IMR-90 (cell line): Measurements from ENCODE around the gene MAP2K6. TPM values are rescaled to one million over a fixed set of nuclear protein-coding genes. Genes with fewer than 3 reads are reported as not detected.

Experiments
- ATAC-seq: fragments of 200-7000 bp; cut with Tn5 transposase; 2 replicates; pipeline ENCODE4 v1.9.1; 2020; ENCODE audit warnings: low read depth, mild to moderate bottlenecking, moderate library complexity
- BruUV-seq: library from RNA; stranded (reverse); fragments of 400-500 nt; replicated peaks from 2 replicates; lab custom pipeline; 2021; lab: Mats Ljungman, UMichigan
- CTCF ChIA-PET: fragments of 300-600 bp; formaldehyde crosslinking; extraction: SDS; loops from one replicate; lab custom pipeline; 2021; ENCODE audit warnings: antibody characterized with exemption; lab: Yijun Ruan, JAX
- POLR2A ChIA-PET: fragments of 300-600 bp; sonication (Branson Sonifier 250); formaldehyde crosslinking; loops from one replicate; lab custom pipeline; 2022; ENCODE audit warnings: antibody characterized with exemption; ENCODE audit not compliant: unreplicated experiment; lab: Charles Lee
- DNase-seq: peaks from one replicate; pipeline ENCODE4 v3.0.0; 2013
- H2AFZ ChIP-seq: replicated peaks from 2 replicates; pipeline ENCODE3; 2013; ENCODE audit warnings: low read length, mild to moderate bottlenecking; ENCODE audit not compliant: poor library complexity
- H2AK5ac ChIP-seq: 2 replicates; pipeline ENCODE4 v1.6.1; 2013; ENCODE audit warnings: low read depth, low read length, inconsistent platforms
- H2AK9ac ChIP-seq: replicated peaks from 2 replicates; pipeline ENCODE3; 2013; ENCODE audit warnings: mild to moderate bottlenecking, low read depth, low read length, moderate library complexity; ENCODE audit not compliant: poor library complexity
- H2BK120ac ChIP-seq: 2 replicates; pipeline ENCODE4 v1.6.1; 2013; ENCODE audit warnings: low read depth, low read length, inconsistent platforms
- H2BK15ac ChIP-seq: 3 replicates; pipeline ENCODE4 v1.6.1; 2013; ENCODE audit warnings: low read depth, low read length, inconsistent platforms
- H2BK20ac ChIP-seq: 2 replicates; pipeline ENCODE4 v1.6.1; 2013; ENCODE audit warnings: low read depth, mild to moderate bottlenecking, inconsistent platforms, low read length, moderate library complexity
- H2BK5ac ChIP-seq: 2 replicates; pipeline ENCODE4 v1.6.1; 2013; ENCODE audit warnings: mild to moderate bottlenecking, low read depth, low read length, inconsistent platforms; ENCODE audit not compliant: poor library complexity, severe bottlenecking
- H3K14ac ChIP-seq: replicated peaks from 2 replicates; pipeline ENCODE4 v1.6.1; 2013; ENCODE audit warnings: low read depth, low read length, inconsistent platforms
- H3K18ac ChIP-seq: 2 replicates; pipeline ENCODE4 v1.6.1; 2013; ENCODE audit warnings: low read depth, low read length, control low read depth
- H3K23ac ChIP-seq: 2 replicates; pipeline ENCODE4 v1.6.1; 2013; ENCODE audit warnings: low read depth, low read length, inconsistent platforms
- H3K27ac ChIP-seq: 2 replicates; pipeline ENCODE4 v1.5.1; 2013; ENCODE audit warnings: mild to moderate bottlenecking, control low read depth, low read length; ENCODE audit not compliant: insufficient read depth
- H3K27me3 ChIP-seq: 2 replicates; pipeline ENCODE4 v1.6.1; 2013; ENCODE audit warnings: low read length; ENCODE audit not compliant: control insufficient read depth, insufficient read depth
- H3K36me3 ChIP-seq: 2 replicates; pipeline ENCODE4 v1.6.1; 2013; ENCODE audit warnings: low read length, mixed read lengths; ENCODE audit not compliant: control insufficient read depth, insufficient read depth
- H3K4ac ChIP-seq: 2 replicates; pipeline ENCODE4 v1.6.1; 2013; ENCODE audit warnings: low read depth, low read length, inconsistent platforms
- H3K4me1 ChIP-seq: 2 replicates; pipeline ENCODE4 v1.6.1; 2013; ENCODE audit warnings: low read length, mixed read lengths; ENCODE audit not compliant: control insufficient read depth, insufficient read depth
- H3K4me2 ChIP-seq: 2 replicates; pipeline ENCODE4 v1.6.1; 2013; ENCODE audit warnings: low read depth, mild to moderate bottlenecking, control low read depth, low read length, moderate library complexity
- H3K4me3 ChIP-seq: 2 replicates; pipeline ENCODE4 v1.5.1; 2013; ENCODE audit warnings: low read depth, mild to moderate bottlenecking, control low read depth, low read length, moderate library complexity; ENCODE audit not compliant: insufficient read depth
- H3K56ac ChIP-seq: 2 replicates; pipeline ENCODE4 v1.6.1; 2013; ENCODE audit warnings: low read length, inconsistent platforms; ENCODE audit not compliant: insufficient read depth; ENCODE audit errors: extremely low read depth
- H3K79me1 ChIP-seq, 2 experiments: 2 replicates each; pipeline ENCODE4 v1.6.1; 2013; ENCODE audit warnings: low read length in 2 of 2, inconsistent platforms in 1 of 2, low read depth in 1 of 2
- H3K9ac ChIP-seq: 2 replicates; pipeline ENCODE4 v1.6.1; 2013; ENCODE audit warnings: low read depth, low read length, control low read depth
- H3K9me1 ChIP-seq: 2 replicates; pipeline ENCODE4 v1.6.1; 2013; ENCODE audit warnings: low read length, inconsistent platforms; ENCODE audit not compliant: insufficient read depth
- H3K9me3 ChIP-seq: 2 replicates; pipeline ENCODE4 v1.6.1; 2013; ENCODE audit warnings: low read length; ENCODE audit not compliant: control insufficient read depth, insufficient read depth
- H4K20me1 ChIP-seq: 2 replicates; pipeline ENCODE4 v1.6.1; 2013; ENCODE audit warnings: low read length, inconsistent platforms; ENCODE audit not compliant: insufficient read depth
- H4K5ac ChIP-seq: 2 replicates; pipeline ENCODE4 v1.6.1; 2013; ENCODE audit warnings: mild to moderate bottlenecking, low read depth, low read length, control low read depth
- H4K8ac ChIP-seq, 2 experiments: 2 replicates each; pipeline ENCODE4 v1.6.1; 2013; ENCODE audit warnings: low read depth in 2 of 2, low read length in 2 of 2, control low read depth in 1 of 2, inconsistent platforms in 1 of 2
- H4K91ac ChIP-seq: 2 replicates; pipeline ENCODE4 v1.6.1; 2013; ENCODE audit warnings: low read depth, low read length, inconsistent platforms; ENCODE audit not compliant: insufficient read depth
- BHLHE40 ChIP-seq: fragments of 150-350 bp; IDR thresholded peaks from 2 replicates; pipeline ENCODE4 v1.6.1; 2016; ENCODE audit warnings: mild to moderate bottlenecking, low read depth, low read length
- CEBPB ChIP-seq: IDR thresholded peaks from 2 replicates; pipeline ENCODE4 v1.6.1; 2012; ENCODE audit warnings: low read depth, low read length, improper control_type of control experiment
- CHD1 ChIP-seq: IDR thresholded peaks from 2 replicates; pipeline ENCODE4 v1.6.1; 2012; ENCODE audit warnings: low read depth, low read length, improper control_type of control experiment
- FOS ChIP-seq: fragments of 150-350 bp; IDR thresholded peaks from 2 replicates; pipeline ENCODE4 v1.6.1; 2016; ENCODE audit warnings: low read depth, low read length
- MAFK ChIP-seq: IDR thresholded peaks from 2 replicates; pipeline ENCODE4 v1.6.1; 2012; ENCODE audit warnings: low read depth, low read length, improper control_type of control experiment
- MAZ ChIP-seq: IDR thresholded peaks from 2 replicates; pipeline ENCODE4 v1.6.1; 2012; ENCODE audit warnings: low read depth, mild to moderate bottlenecking, low read length, improper control_type of control experiment, moderate library complexity, borderline replicate concordance
- MXI1 ChIP-seq: IDR thresholded peaks from 2 replicates; pipeline ENCODE4 v1.6.1; 2012; ENCODE audit warnings: low read depth, mild to moderate bottlenecking, low read length, moderate library complexity, borderline replicate concordance
- NFE2L2 ChIP-seq: fragments of 150-350 bp; IDR thresholded peaks from 2 replicates; pipeline ENCODE4 v1.6.1; 2016; ENCODE audit warnings: low read depth, mild to moderate bottlenecking, low read length
- POLR2A ChIP-seq: IDR thresholded peaks from 2 replicates; pipeline ENCODE4 v1.6.1; 2012; ENCODE audit warnings: mild to moderate bottlenecking, low read depth, low read length
- RAD21 ChIP-seq: IDR thresholded peaks from 2 replicates; pipeline ENCODE4 v1.6.1; 2012; ENCODE audit warnings: low read length, improper control_type of control experiment
- RCOR1 ChIP-seq: IDR thresholded peaks from 2 replicates; pipeline ENCODE4 v1.6.1; 2012; ENCODE audit warnings: mild to moderate bottlenecking, low read length, improper control_type of control experiment; ENCODE audit not compliant: insufficient replicate concordance
- RFX5 ChIP-seq: IDR thresholded peaks from 2 replicates; pipeline ENCODE4 v1.8.0; 2012; ENCODE audit warnings: low read depth, mild to moderate bottlenecking, low read length, moderate library complexity
- SMC3 ChIP-seq: fragments of 150-350 bp; IDR thresholded peaks from 2 replicates; pipeline ENCODE4 v1.6.1; 2016; ENCODE audit warnings: low read depth, mild to moderate bottlenecking, antibody characterized with exemption, low read length, moderate library complexity
- WGBS, 2 experiments: methylation state at CpG; one replicate each; pipeline versions ENCODE4 v1.1.5 to v1.1.7; 2013; ENCODE audit warnings: missing lambda C conversion rate in 2 of 2; ENCODE audit not compliant: insufficient read length in 1 of 2; ENCODE audit errors: extremely low coverage in 2 of 2; 5-methylcytosine and 5-hydroxymethylcytosine counted together
- dilution Hi-C: fragments of 300-500 bp; cut with HindIII; formaldehyde crosslinking; loops from one replicate; pipeline ENCODE4 v1.14.3; 2018; ENCODE audit warnings: low sequenced_read_pairs; ENCODE audit not compliant: unreplicated experiment
- in situ Hi-C: fragments of 300-500 bp; cut with MboI; formaldehyde crosslinking; loops from 3 replicates; pipeline ENCODE4 v1.14.3; 2019; ENCODE audit warnings: low sequenced_read_pairs, inconsistent platforms, mixed read lengths
- intact Hi-C: fragments of 100-400 bp; cut with micrococcal nuclease; formaldehyde crosslinking; loops from 2 replicates; pipeline ENCODE4 v1.10.0; 2022
- polyA plus RNA-seq, 3 experiments: library from polyadenylated mRNA; depleted of rRNA; stranded (reverse); fragments of >200 nt; gene quantifications; 2 replicates each; pipeline ENCODE4 v1.2.3, GENCODE V29; 2012; ENCODE audit warnings: low replicate concordance in 1 of 3
- total RNA-seq: library from RNA; depleted of rRNA; stranded (reverse); fragments of >200 nt; gene quantifications from 2 replicates; pipeline ENCODE4 v1.2.3, GENCODE V29; 2012
- TF ChIP-seq, protein P1 (sequence below): conservative IDR thresholded peaks from 2 replicates; pipeline ENCODE4 v1.5.1; 2012; ENCODE audit warnings: mild to moderate bottlenecking, low read depth, low read length, improper control_type of control experiment
- TF ChIP-seq, protein P2 (sequence below): fragments of 150-350 bp; IDR thresholded peaks from 2 replicates; pipeline ENCODE4 v1.6.1; 2016; ENCODE audit warnings: low read depth, mild to moderate bottlenecking, low read length, moderate library complexity, borderline replicate concordance
- TF ChIP-seq, protein P3 (sequence below): fragments of 150-350 bp; IDR thresholded peaks from 2 replicates; pipeline ENCODE4 v1.6.1; 2017; ENCODE audit warnings: mild to moderate bottlenecking, antibody characterized with exemption, low read length, low read depth

The MAP2K6 gene
- total and polyA plus RNA-seq, 2 of the 4 experiments (the other 2 are of a cell fraction) = 2.4 to 5.7 TPM

DNA sequence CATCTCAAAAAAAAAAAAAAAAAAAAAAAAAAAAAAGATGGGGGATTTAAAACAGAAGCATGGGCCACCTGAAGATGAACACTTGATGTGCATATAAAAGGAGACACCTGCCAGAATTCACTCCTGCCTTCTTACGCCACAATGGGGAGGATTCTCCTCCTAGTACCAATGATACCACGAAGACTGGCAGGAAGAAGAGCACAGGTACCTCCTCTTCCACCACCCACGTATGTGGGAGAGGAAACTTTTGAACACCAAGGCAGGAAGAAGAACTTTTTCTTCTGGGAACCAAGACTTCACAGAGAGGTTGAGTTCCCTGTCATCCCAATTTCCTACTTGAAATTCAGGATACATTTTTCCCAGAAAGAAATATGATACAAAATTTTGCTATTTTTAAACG is 2.7 kb upstream of the MAP2K6 start:
- H3K23ac ChIP-seq = no peak overlapping the region
- H3K36me3 ChIP-seq = no peaks in the 10 kb centered on the region
- no peak overlapping the region for H2BK120ac ChIP-seq
- no peak overlapping the region for H2AK9ac ChIP-seq
- H4K5ac ChIP-seq = no peak overlapping the region
- no peaks in the 10 kb centered on the region for H4K20me1 ChIP-seq
- no peak overlapping the region for H2BK5ac ChIP-seq
- H3K14ac ChIP-seq = no peak overlapping the region
- no peak overlapping the region for H3K4me2 ChIP-seq
- no peak overlapping the region for H2BK20ac ChIP-seq
- ChIA-PET CTCF (no interaction called here), POLR2A (no interaction called here)
- no peaks in the 10 kb centered on the region for H3K4me1 ChIP-seq
- ATAC-seq = no peak
- intact Hi-C loops = no loop called here
- no peaks in the 10 kb centered on the region for H3K9me3 ChIP-seq
- no peak overlapping the region for H2AFZ ChIP-seq
- TF ChIP-seq SMC3 (no peak), CHD1 (no peak), MXI1 (no peak), FOS (no peak), RCOR1 (no peak), RFX5 (no peak), RAD21 (no peak), BHLHE40 (no peak), MAZ (no peak), NFE2L2 (no peak), MAFK (no peak), CEBPB (no peak), POLR2A (no peak)
- TF ChIP-seq, protein P1, sequence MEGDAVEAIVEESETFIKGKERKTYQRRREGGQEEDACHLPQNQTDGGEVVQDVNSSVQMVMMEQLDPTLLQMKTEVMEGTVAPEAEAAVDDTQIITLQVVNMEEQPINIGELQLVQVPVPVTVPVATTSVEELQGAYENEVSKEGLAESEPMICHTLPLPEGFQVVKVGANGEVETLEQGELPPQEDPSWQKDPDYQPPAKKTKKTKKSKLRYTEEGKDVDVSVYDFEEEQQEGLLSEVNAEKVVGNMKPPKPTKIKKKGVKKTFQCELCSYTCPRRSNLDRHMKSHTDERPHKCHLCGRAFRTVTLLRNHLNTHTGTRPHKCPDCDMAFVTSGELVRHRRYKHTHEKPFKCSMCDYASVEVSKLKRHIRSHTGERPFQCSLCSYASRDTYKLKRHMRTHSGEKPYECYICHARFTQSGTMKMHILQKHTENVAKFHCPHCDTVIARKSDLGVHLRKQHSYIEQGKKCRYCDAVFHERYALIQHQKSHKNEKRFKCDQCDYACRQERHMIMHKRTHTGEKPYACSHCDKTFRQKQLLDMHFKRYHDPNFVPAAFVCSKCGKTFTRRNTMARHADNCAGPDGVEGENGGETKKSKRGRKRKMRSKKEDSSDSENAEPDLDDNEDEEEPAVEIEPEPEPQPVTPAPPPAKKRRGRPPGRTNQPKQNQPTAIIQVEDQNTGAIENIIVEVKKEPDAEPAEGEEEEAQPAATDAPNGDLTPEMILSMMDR = no peak
- TF ChIP-seq, protein P2, sequence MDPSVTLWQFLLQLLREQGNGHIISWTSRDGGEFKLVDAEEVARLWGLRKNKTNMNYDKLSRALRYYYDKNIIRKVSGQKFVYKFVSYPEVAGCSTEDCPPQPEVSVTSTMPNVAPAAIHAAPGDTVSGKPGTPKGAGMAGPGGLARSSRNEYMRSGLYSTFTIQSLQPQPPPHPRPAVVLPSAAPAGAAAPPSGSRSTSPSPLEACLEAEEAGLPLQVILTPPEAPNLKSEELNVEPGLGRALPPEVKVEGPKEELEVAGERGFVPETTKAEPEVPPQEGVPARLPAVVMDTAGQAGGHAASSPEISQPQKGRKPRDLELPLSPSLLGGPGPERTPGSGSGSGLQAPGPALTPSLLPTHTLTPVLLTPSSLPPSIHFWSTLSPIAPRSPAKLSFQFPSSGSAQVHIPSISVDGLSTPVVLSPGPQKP = no peak
- TF ChIP-seq, protein P3, sequence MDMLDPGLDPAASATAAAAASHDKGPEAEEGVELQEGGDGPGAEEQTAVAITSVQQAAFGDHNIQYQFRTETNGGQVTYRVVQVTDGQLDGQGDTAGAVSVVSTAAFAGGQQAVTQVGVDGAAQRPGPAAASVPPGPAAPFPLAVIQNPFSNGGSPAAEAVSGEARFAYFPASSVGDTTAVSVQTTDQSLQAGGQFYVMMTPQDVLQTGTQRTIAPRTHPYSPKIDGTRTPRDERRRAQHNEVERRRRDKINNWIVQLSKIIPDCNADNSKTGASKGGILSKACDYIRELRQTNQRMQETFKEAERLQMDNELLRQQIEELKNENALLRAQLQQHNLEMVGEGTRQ = no peak
- dilution Hi-C loops = no loop called here
- no peak overlapping the region for H3K4ac ChIP-seq
- WGBS, 2 experiments = no CpG with 5 or more reads among the region's 4 CpGs
- no peak overlapping the region for H3K56ac ChIP-seq
- DNase-seq = no peak
- H3K9me1 ChIP-seq = no peaks in the 10 kb centered on the region
- no peak overlapping the region for H3K27ac ChIP-seq
- no peak overlapping the region for H4K8ac ChIP-seq
- in situ Hi-C loops = no loop called here
- H2BK15ac ChIP-seq = no peak overlapping the region
- no peaks in the 10 kb centered on the region for H3K27me3 ChIP-seq
- H3K79me1 ChIP-seq = no peaks in the 10 kb centered on the region
- no peak overlapping the region for H4K91ac ChIP-seq
- H2AK5ac ChIP-seq = no peak overlapping the region
- BruUV-seq = no TSS peak
- no peak overlapping the region for H3K9ac ChIP-seq
- H3K4me3 ChIP-seq = no peak overlapping the region
- H3K18ac ChIP-seq = no peak overlapping the region
